WTC11 (cell line): ENCODE measurements around the gene NUP93. TPM values are rescaled to one million over a fixed set of nuclear protein-coding genes. Genes with fewer than 3 reads are reported as not detected.

Experiments
- ATAC-seq: fragments of 200-7000 bp; cut with Tn5 transposase; 2 replicates; pipeline ENCODE4 v1.10.0; 2021; ENCODE audit warnings: mild to moderate bottlenecking, moderate library complexity
- CTCF ChIA-PET: fragments of 300-600 bp; sonication (Branson Sonifier 250); formaldehyde crosslinking; loops from one replicate; lab custom pipeline; 2021; ENCODE audit warnings: antibody characterized with exemption; lab: Charles Lee
- POLR2A ChIA-PET: fragments of 350-600 bp; sonication (Branson Sonifier 250); formaldehyde crosslinking; loops from one replicate; lab custom pipeline; 2021; ENCODE audit warnings: antibody characterized with exemption; lab: Charles Lee
- DNase-seq: peaks from one replicate; pipeline ENCODE4 v3.0.0; 2021; ENCODE audit warnings: low spot score
- H3K27ac Mint-ChIP-seq: 2 replicates; pipeline ENCODE4 v1.8.0; 2021; ENCODE audit warnings: mixed read lengths
- H3K27me3 Mint-ChIP-seq: 2 replicates; pipeline ENCODE4 v1.8.0; 2021; ENCODE audit warnings: low read depth, mild to moderate bottlenecking, moderate library complexity, mixed read lengths
- H3K36me3 Mint-ChIP-seq: 2 replicates; pipeline ENCODE4 v1.8.0; 2021; ENCODE audit warnings: mixed read lengths
- H3K4me1 Mint-ChIP-seq: 2 replicates; pipeline ENCODE4 v1.8.0; 2022; ENCODE audit warnings: mixed read lengths
- H3K4me3 Mint-ChIP-seq: 2 replicates; pipeline ENCODE4 v1.8.0; 2021; ENCODE audit warnings: mild to moderate bottlenecking, moderate library complexity, mixed read lengths
- H3K9me3 Mint-ChIP-seq: 2 replicates; pipeline ENCODE4 v1.8.0; 2021; ENCODE audit warnings: mixed read lengths
- CBFB ChIP-seq: sonication (generic); formaldehyde crosslinking; IDR thresholded peaks from 2 replicates; pipeline ENCODE4 v1.8.1; 2022; ENCODE audit warnings: mild to moderate bottlenecking, low read depth, missing genetic modification reagents
- CREB1 ChIP-seq: sonication (generic); formaldehyde crosslinking; IDR thresholded peaks from 2 replicates; pipeline ENCODE4 v1.8.0; 2023; ENCODE audit warnings: mild to moderate bottlenecking, missing genetic modification reagents
- CTCF ChIP-seq: fragments of 200-600 bp; IDR thresholded peaks from 2 replicates; pipeline ENCODE4 v1.8.0; 2022; ENCODE audit warnings: antibody characterized with exemption
- E2F4 ChIP-seq: sonication (generic); formaldehyde crosslinking; IDR thresholded peaks from 2 replicates; pipeline ENCODE4 v1.8.1; 2022; ENCODE audit warnings: low read depth, mild to moderate bottlenecking, moderate library complexity, missing genetic modification reagents, borderline replicate concordance
- ELF4 ChIP-seq: sonication (generic); formaldehyde crosslinking; IDR thresholded peaks from 2 replicates; pipeline ENCODE4 v1.8.1; 2022; ENCODE audit warnings: low read depth, mild to moderate bottlenecking, moderate library complexity, missing genetic modification reagents
- EMX1 ChIP-seq: fragments of 250-450 bp; sonication (Bioruptor Pico); IDR thresholded peaks from 2 replicates; pipeline ENCODE4 v1.8.0; 2021; ENCODE audit warnings: mild to moderate bottlenecking
- ETV6 ChIP-seq: sonication (generic); formaldehyde crosslinking; IDR thresholded peaks from 2 replicates; pipeline ENCODE4 v1.8.1; 2022; ENCODE audit warnings: mild to moderate bottlenecking, missing genetic modification reagents
- FOXJ3 ChIP-seq: sonication (generic); formaldehyde crosslinking; IDR thresholded peaks from 2 replicates; pipeline ENCODE4 v1.9.0; 2021; ENCODE audit warnings: missing genetic modification reagents, mild to moderate bottlenecking, borderline replicate concordance
- FOXP1 ChIP-seq: sonication (generic); formaldehyde crosslinking; IDR thresholded peaks from 2 replicates; pipeline ENCODE4 v1.8.0; 2022; ENCODE audit warnings: missing genetic modification reagents, mild to moderate bottlenecking, moderate library complexity, borderline replicate concordance
- GTF2I ChIP-seq: fragments of 250-450 bp; sonication (Bioruptor Pico); conservative IDR thresholded peaks from 2 replicates; pipeline ENCODE4 v1.4.0; 2021; ENCODE audit warnings: mild to moderate bottlenecking
- IRF2 ChIP-seq: sonication (generic); formaldehyde crosslinking; IDR thresholded peaks from 2 replicates; pipeline ENCODE4 v1.8.0; 2022; ENCODE audit warnings: low read depth, missing genetic modification reagents, borderline replicate concordance
- JUN ChIP-seq: sonication (generic); formaldehyde crosslinking; IDR thresholded peaks from 2 replicates; pipeline ENCODE4 v1.8.0; 2023; ENCODE audit warnings: mild to moderate bottlenecking, missing genetic modification reagents
- MLX ChIP-seq: sonication (generic); formaldehyde crosslinking; IDR thresholded peaks from 2 replicates; pipeline ENCODE4 v1.8.1; 2023; ENCODE audit warnings: mild to moderate bottlenecking, missing genetic modification reagents, moderate library complexity
- MYBL2 ChIP-seq: sonication (generic); formaldehyde crosslinking; IDR thresholded peaks from 2 replicates; pipeline ENCODE4 v1.8.1; 2023; ENCODE audit warnings: mild to moderate bottlenecking, moderate library complexity, missing genetic modification reagents
- NFE2L1 ChIP-seq: sonication (generic); formaldehyde crosslinking; IDR thresholded peaks from 2 replicates; pipeline ENCODE4 v1.8.1; 2023; ENCODE audit warnings: missing genetic modification reagents
- NFYB ChIP-seq: sonication (generic); formaldehyde crosslinking; conservative IDR thresholded peaks from 2 replicates; pipeline ENCODE4 v1.8.0; 2022; ENCODE audit warnings: low read depth, missing genetic modification reagents
- NR2C2 ChIP-seq: sonication (generic); formaldehyde crosslinking; IDR thresholded peaks from 2 replicates; pipeline ENCODE4 v1.8.0; 2022; ENCODE audit warnings: mild to moderate bottlenecking, missing genetic modification reagents
- OVOL2 ChIP-seq: fragments of 250-450 bp; sonication (Bioruptor Pico); IDR thresholded peaks from 2 replicates; pipeline ENCODE4 v1.9.0; 2021; ENCODE audit warnings: mild to moderate bottlenecking, borderline replicate concordance
- SP1 ChIP-seq: sonication (generic); formaldehyde crosslinking; conservative IDR thresholded peaks from 2 replicates; pipeline ENCODE4 v1.8.1; 2022; ENCODE audit warnings: missing genetic modification reagents
- TCF7 ChIP-seq: sonication (generic); formaldehyde crosslinking; IDR thresholded peaks from 2 replicates; pipeline ENCODE4 v1.8.0; 2022; ENCODE audit warnings: mild to moderate bottlenecking, low read depth, missing genetic modification reagents, moderate library complexity
- USF1 ChIP-seq: sonication (generic); formaldehyde crosslinking; IDR thresholded peaks from 2 replicates; pipeline ENCODE4 v1.8.0; 2022; ENCODE audit warnings: mild to moderate bottlenecking, missing genetic modification reagents
- ZMAT4 ChIP-seq: fragments of 250-450 bp; sonication (Bioruptor Pico); IDR thresholded peaks from 2 replicates; pipeline ENCODE4 v1.9.0; 2021; ENCODE audit warnings: mild to moderate bottlenecking
- ZNF532 ChIP-seq: fragments of 250-450 bp; sonication (Bioruptor Pico); IDR thresholded peaks from 2 replicates; pipeline ENCODE4 v1.9.0; 2021; ENCODE audit warnings: mild to moderate bottlenecking, borderline replicate concordance
- total RNA-seq: library from RNA; stranded (reverse); gene quantifications from 3 replicates; pipeline ENCODE4 v1.2.3, GENCODE V29; 2021

NUP93 gene
- total RNA-seq, 1 experiment from 2014 or later = 185 TPM

GRCh38 chr16:56726283-56726682 is 3.6 kb upstream of the NUP93 start (continued):
- TF ChIP-seq IRF2 (no peak), ZNF532 (CRISPR knock-in tag) (no peak), JUN (CRISPR knock-in tag) (no peak), USF1 (CRISPR knock-in tag) (no peak), NFE2L1 (no peak), MYBL2 (CRISPR knock-in tag) (no peak), CREB1 (no peak), E2F4 (CRISPR knock-in tag) (no peak), CBFB (CRISPR knock-in tag) (no peak), CTCF (no peak), GTF2I (CRISPR knock-in tag) (no peak), ETV6 (CRISPR knock-in tag) (no peak), ELF4 (CRISPR knock-in tag) (no peak)

- TF ChIP-seq NFYB (CRISPR knock-in tag) (peak; percentile 30; the same call in 1 of the 2 replicates), NFE2L1 (no peak)
- no peaks in the 10 kb centered on the region for H3K9me3 Mint-ChIP-seq
- H3K36me3 Mint-ChIP-seq = no peaks in the 10 kb centered on the region
- no peak for DNase-seq
- no peak for ATAC-seq
- H3K4me1 Mint-ChIP-seq = peaks cover 17% of the 10 kb centered on the region
- no peak overlapping the region for H3K4me3 Mint-ChIP-seq
- no peaks in the 10 kb centered on the region for H3K27me3 Mint-ChIP-seq
- no peak overlapping the region for H3K27ac Mint-ChIP-seq
- CTCF ChIA-PET = no interaction called here
- POLR2A ChIA-PET = no interaction called here
Measured at GRCh38 chr16:56726926-56727325, 3.0 kb upstream of the NUP93 start.

- Mint-ChIP-seq H3K4me1 (peaks cover 17% of the 10 kb centered on the region), H3K36me3 (no peaks in the 10 kb centered on the region)
- CTCF ChIA-PET = interaction anchor here (0.6 kb wide), 1 partner anchor 277 kb away, joined by 3 read pairs; the partner anchor contains the start of gene NUDT21
- TF ChIP-seq SP1 (CRISPR knock-in tag) (no peak), JUN (CRISPR knock-in tag) (no peak), OVOL2 (CRISPR knock-in tag) (no peak), MLX (CRISPR knock-in tag) (no peak), NR2C2 (no peak), CTCF (no peak), FOXP1 (CRISPR knock-in tag) (no peak), ZMAT4 (no peak), FOXJ3 (CRISPR knock-in tag) (no peak), CREB1 (no peak), TCF7 (no peak), EMX1 (CRISPR knock-in tag) (no peak)
Measured at GRCh38 chr16:56728027-56728426, 1.9 kb upstream of the NUP93 start.

More at GRCh38 chr16:56728027-56728426, 1.9 kb upstream of the NUP93 start:
- POLR2A ChIA-PET = no interaction called here
- H3K27me3 Mint-ChIP-seq = no peaks in the 10 kb centered on the region
- no peak for DNase-seq
- no peak overlapping the region for H3K4me3 Mint-ChIP-seq
- no peak for ATAC-seq
- no peak overlapping the region for H3K27ac Mint-ChIP-seq
- H3K9me3 Mint-ChIP-seq = no peaks in the 10 kb centered on the region
